H1 (cell line): Measurements from ENCODE around the gene HEATR9. TPM values are rescaled to one million over a fixed set of nuclear protein-coding genes. Genes with fewer than 3 reads are reported as not detected.

Experiments used
- CTCF ChIA-PET: fragments of 300-600 bp; sonication (Branson Sonifier 250); formaldehyde crosslinking; loops from one replicate; lab custom pipeline; 2021; ENCODE audit not compliant: partially characterized antibody; lab: Charles Lee
- POLR2A ChIA-PET: fragments of 300-600 bp; sonication (Branson Sonifier 250); formaldehyde crosslinking; loops from one replicate; lab custom pipeline; 2021; ENCODE audit warnings: inconsistent platforms; ENCODE audit not compliant: partially characterized antibody; lab: Charles Lee
- DNase-seq, 2 experiments: peaks; one replicate each; pipeline versions ENCODE4 v3.0.0 to v3.0.0-alpha.2; 2010 to 2022; ENCODE audit warnings: low spot score in 2 of 2, low read depth in 1 of 2, mixed read lengths in 1 of 2
- FAIRE-seq: peaks from 2 replicates; lab custom pipeline; 2011; peaks lifted over from hg19 to GRCh38; lab: Jason Lieb, UNC
- H2AFZ ChIP-seq: 2 replicates; pipeline ENCODE4 v1.8.1; 2012; ENCODE audit warnings: low read length, inconsistent platforms
- H2AK5ac ChIP-seq: 2 replicates; pipeline ENCODE4 v1.6.1; 2013; ENCODE audit warnings: low read depth, low read length
- H2BK120ac ChIP-seq: replicated peaks from 2 replicates; pipeline ENCODE3; 2013; ENCODE audit warnings: low read depth, low read length, inconsistent platforms
- H2BK12ac ChIP-seq: 2 replicates; pipeline ENCODE4 v1.6.1; 2013; ENCODE audit warnings: low read depth, low read length
- H2BK15ac ChIP-seq: 2 replicates; pipeline ENCODE4 v1.6.1; 2013; ENCODE audit warnings: low read length
- H2BK20ac ChIP-seq: 2 replicates; pipeline ENCODE4 v1.6.1; 2013; ENCODE audit warnings: low read length
- H2BK5ac ChIP-seq: 2 replicates; pipeline ENCODE4 v1.6.1; 2013; ENCODE audit warnings: low read depth, low read length
- H3K14ac ChIP-seq: 2 replicates; pipeline ENCODE4 v1.6.1; 2013; ENCODE audit warnings: inconsistent platforms; ENCODE audit not compliant: insufficient read length
- H3K18ac ChIP-seq: 2 replicates; pipeline ENCODE4 v1.6.1; 2013; ENCODE audit warnings: low read length; ENCODE audit errors: extremely low read depth
- H3K23ac ChIP-seq: 2 replicates; pipeline ENCODE4 v1.6.1; 2013; ENCODE audit warnings: inconsistent platforms; ENCODE audit not compliant: insufficient read length
- H3K23me2 ChIP-seq: 2 replicates; pipeline ENCODE4 v1.6.1; 2013; ENCODE audit warnings: low read depth, low read length
- H3K27ac ChIP-seq: 2 replicates; pipeline ENCODE4 v1.6.1; 2011; ENCODE audit warnings: low read depth, low read length, inconsistent platforms
- H3K27me3 ChIP-seq, 4 experiments: replicated peaks in 1 of 4; 1 replicate in 1 of 4; 2 replicates in 3 of 4; pipeline versions ENCODE4 v1.6.1 to v1.8.1; 2011 to 2013; ENCODE audit warnings: low read length in 3 of 4, mild to moderate bottlenecking in 3 of 4, inconsistent platforms in 2 of 4, mixed read lengths in 2 of 4, moderate library complexity in 1 of 4; ENCODE audit not compliant: control insufficient read depth in 3 of 4, insufficient read depth in 3 of 4; ENCODE audit errors: extremely low read depth in 1 of 4
- H3K36me3 ChIP-seq, 4 experiments: 2 replicates each; pipeline versions ENCODE4 v1.6.1 to v1.8.1; 2011 to 2013; ENCODE audit warnings: mild to moderate bottlenecking in 4 of 4, low read length in 3 of 4, moderate library complexity in 2 of 4, control low read depth in 1 of 4, inconsistent platforms in 1 of 4; ENCODE audit not compliant: insufficient read depth in 4 of 4, control insufficient read depth in 2 of 4
- H3K4ac ChIP-seq: replicated peaks from 2 replicates; pipeline ENCODE3; 2013; ENCODE audit warnings: low read length, low read depth, mixed read lengths, inconsistent platforms; ENCODE audit not compliant: insufficient read length
- H3K4me1 ChIP-seq, 4 experiments: replicated peaks in 1 of 4; 1 replicate in 1 of 4; 2 replicates in 3 of 4; pipeline versions ENCODE4 v1.6.1 to v1.8.1; 2011 to 2013; ENCODE audit warnings: low read length in 3 of 4, inconsistent platforms in 2 of 4, mixed read lengths in 1 of 4; ENCODE audit not compliant: insufficient read depth in 4 of 4, control insufficient read depth in 3 of 4
- H3K4me2 ChIP-seq, 2 experiments: 2 replicates each; pipeline versions ENCODE4 v1.6.1 to v1.8.1; 2011 to 2013; ENCODE audit warnings: low read depth in 2 of 2, low read length in 2 of 2, control low read depth in 1 of 2, inconsistent platforms in 1 of 2, mild to moderate bottlenecking in 1 of 2; ENCODE audit not compliant: insufficient read depth in 1 of 2
- H3K4me3 ChIP-seq, 4 experiments: fragments of 200-600, 300-600 bp in 1 of 4; sonication (generic), shearing (Covaris generic), sonication (Bioruptor Twin) in 1 of 4; 2 replicates each; pipeline versions ENCODE4 v1.5.1 to v1.8.1; 2011 to 2016; ENCODE audit warnings: low read length in 4 of 4, low read depth in 3 of 4, control low read depth in 2 of 4, inconsistent platforms in 2 of 4, mild to moderate bottlenecking in 2 of 4, mixed read lengths in 1 of 4, moderate library complexity in 1 of 4; ENCODE audit not compliant: insufficient read depth in 2 of 4; ENCODE audit errors: extremely low read depth in 1 of 4
- H3K56ac ChIP-seq: replicated peaks from 2 replicates; pipeline ENCODE3; 2013; ENCODE audit warnings: low read depth, mild to moderate bottlenecking, mixed read lengths, low read length, inconsistent platforms; ENCODE audit not compliant: insufficient read length
- H3K79me1 ChIP-seq: 2 replicates; pipeline ENCODE4 v1.6.1; 2013; ENCODE audit warnings: low read depth, low read length, control low read depth
- H3K79me2 ChIP-seq, 2 experiments: 2 replicates each; pipeline versions ENCODE4 v1.6.1 to v1.8.1; 2012 to 2013; ENCODE audit warnings: low read length in 2 of 2, mild to moderate bottlenecking in 2 of 2, inconsistent platforms in 1 of 2; ENCODE audit not compliant: insufficient read depth in 2 of 2, control insufficient read depth in 1 of 2
- H3K9ac ChIP-seq, 4 experiments: replicated peaks in 1 of 4; 1 replicate in 1 of 4; 2 replicates in 3 of 4; pipeline versions ENCODE4 v1.6.1 to v1.8.1; 2011 to 2013; ENCODE audit warnings: low read depth in 3 of 4, low read length in 3 of 4, control low read depth in 2 of 4, mild to moderate bottlenecking in 2 of 4, moderate library complexity in 2 of 4, inconsistent platforms in 1 of 4; ENCODE audit errors: extremely low read depth in 1 of 4
- H3K9me3 ChIP-seq, 2 experiments: 2 replicates each; pipeline versions ENCODE4 v1.6.1 to v1.8.1; 2012 to 2013; ENCODE audit warnings: mild to moderate bottlenecking in 2 of 2, moderate library complexity in 2 of 2, control low read depth in 1 of 2, inconsistent platforms in 1 of 2, low read depth in 1 of 2, low read length in 1 of 2, mixed read lengths in 1 of 2; ENCODE audit not compliant: insufficient read depth in 2 of 2
- H4K20me1 ChIP-seq, 2 experiments: replicated peaks in 1 of 2; 2 replicates each; pipeline versions ENCODE3 to v1.8.1; 2011 to 2013; ENCODE audit warnings: inconsistent platforms in 2 of 2, low read length in 2 of 2, mild to moderate bottlenecking in 1 of 2; ENCODE audit not compliant: insufficient read depth in 2 of 2, control insufficient read depth in 1 of 2
- H4K5ac ChIP-seq: 2 replicates; pipeline ENCODE4 v1.6.1; 2013; ENCODE audit warnings: low read length, low read depth, mixed read lengths, inconsistent platforms; ENCODE audit not compliant: insufficient read length
- H4K8ac ChIP-seq: 2 replicates; pipeline ENCODE4 v1.8.0; 2013; ENCODE audit warnings: mild to moderate bottlenecking, moderate library complexity, low read length, inconsistent platforms; ENCODE audit not compliant: insufficient read depth; ENCODE audit errors: extremely low read depth
- H4K91ac ChIP-seq: replicated peaks from 2 replicates; pipeline ENCODE3; 2013; ENCODE audit warnings: low read length, mixed read lengths, inconsistent platforms; ENCODE audit not compliant: insufficient read length
- CBX8 ChIP-seq: fragments of 300-800, 300-1000 bp; sonication (generic); IDR thresholded peaks from 2 replicates; pipeline ENCODE4 v1.7.1; 2016; ENCODE audit warnings: low read depth, low read length, borderline replicate concordance
- FOSL1 ChIP-seq: IDR thresholded peaks from 2 replicates; pipeline ENCODE4 v1.6.1; 2011; ENCODE audit warnings: mild to moderate bottlenecking, low read depth, low read length, moderate library complexity; ENCODE audit not compliant: insufficient read depth
- GTF2F1 ChIP-seq: IDR thresholded peaks from 2 replicates; pipeline ENCODE4 v1.6.1; 2012; ENCODE audit warnings: low read depth, low read length, improper control_type of control experiment, borderline replicate concordance
- HDAC2 ChIP-seq, 2 experiments: fragments of 300-600 bp in 1 of 2; sonication (generic) in 1 of 2; IDR thresholded peaks; 2 replicates each; pipeline ENCODE4 v1.6.1; 2011 to 2012; ENCODE audit warnings: low read depth in 2 of 2, low read length in 2 of 2, mild to moderate bottlenecking in 2 of 2, moderate library complexity in 2 of 2, borderline replicate concordance in 1 of 2, inconsistent platforms in 1 of 2
- NRF1 ChIP-seq: IDR thresholded peaks from 2 replicates; pipeline ENCODE4 v1.6.1; 2011; ENCODE audit warnings: mild to moderate bottlenecking, low read depth, low read length, improper control_type of control experiment
- PHF8 ChIP-seq: fragments of 200-600 bp; sonication (generic); conservative IDR thresholded peaks from 2 replicates; pipeline ENCODE4 v1.7.1; 2012; ENCODE audit warnings: low read depth, mild to moderate bottlenecking, inconsistent platforms, low read length, moderate library complexity
- POLR2A ChIP-seq, 2 experiments: IDR thresholded peaks; 1 replicate in 1 of 2; 2 replicates in 1 of 2; pipeline ENCODE4 v1.6.1; 2011; ENCODE audit warnings: low read depth in 2 of 2, low read length in 2 of 2, mild to moderate bottlenecking in 2 of 2; ENCODE audit errors: control extremely low read depth in 1 of 2
- RXRA ChIP-seq: IDR thresholded peaks from 2 replicates; pipeline ENCODE4 v1.6.1; 2011; ENCODE audit warnings: low read depth, mild to moderate bottlenecking, low read length, moderate library complexity; ENCODE audit not compliant: insufficient read depth
- SIN3A ChIP-seq, 2 experiments: IDR thresholded peaks in 1 of 2; conservative IDR thresholded peaks in 1 of 2; 2 replicates each; pipeline ENCODE4 v1.6.1; 2011 to 2012; ENCODE audit warnings: low read length in 2 of 2, improper control_type of control experiment in 1 of 2, low read depth in 1 of 2, mild to moderate bottlenecking in 1 of 2
- SIX5 ChIP-seq: IDR thresholded peaks from 2 replicates; pipeline ENCODE4 v1.6.1; 2011; ENCODE audit warnings: mild to moderate bottlenecking, low read depth, low read length
- WGBS, 2 experiments: shearing (Covaris generic) in 1 of 2; methylation state at CpG; one replicate each; pipeline versions ENCODE4 v1.1.6 to v1.1.7; 2013 to 2015; ENCODE audit warnings: low lambda C conversion rate in 2 of 2, mixed read lengths in 2 of 2, inconsistent platforms in 1 of 2, low coverage in 1 of 2, missing lambda C conversion rate in 1 of 2; ENCODE audit not compliant: insufficient replicate concordance in 2 of 2, insufficient coverage in 1 of 2, insufficient read length in 1 of 2; ENCODE audit errors: extremely low coverage in 1 of 2, missing lambda C conversion rate in 1 of 2; 5-methylcytosine and 5-hydroxymethylcytosine counted together
- polyA plus RNA-seq, 7 experiments: library from polyadenylated mRNA; depleted of rRNA in 3 of 7; stranded (reverse) in 5 of 7; unstranded in 2 of 7; fragments of >200 nt in 5 of 7; fragments of 200-250 nt in 2 of 7; gene quantifications; 1 replicate in 5 of 7; 2 replicates in 1 of 7; 4 replicates in 1 of 7; pipeline versions ENCODE4 v1.2.1 to v1.2.3, GENCODE V29; 2011 to 2013; ENCODE audit warnings: missing spikeins in 2 of 7, mixed read lengths in 2 of 7
- total RNA-seq: library from RNA; stranded (reverse); fragmentation: NEBNext Ultra II Directional; extraction: Animal tissue kit (Norgen Biotek cat#: 25700); gene quantifications from 2 replicates; pipeline ENCODE4 v1.2.1, GENCODE V29; 2021

HEATR9 gene
- total and polyA plus RNA-seq, 2 of the 8 experiments (the other 6 are each of a cell fraction or from before 2014, with no cell fraction given): not detected

DNA sequence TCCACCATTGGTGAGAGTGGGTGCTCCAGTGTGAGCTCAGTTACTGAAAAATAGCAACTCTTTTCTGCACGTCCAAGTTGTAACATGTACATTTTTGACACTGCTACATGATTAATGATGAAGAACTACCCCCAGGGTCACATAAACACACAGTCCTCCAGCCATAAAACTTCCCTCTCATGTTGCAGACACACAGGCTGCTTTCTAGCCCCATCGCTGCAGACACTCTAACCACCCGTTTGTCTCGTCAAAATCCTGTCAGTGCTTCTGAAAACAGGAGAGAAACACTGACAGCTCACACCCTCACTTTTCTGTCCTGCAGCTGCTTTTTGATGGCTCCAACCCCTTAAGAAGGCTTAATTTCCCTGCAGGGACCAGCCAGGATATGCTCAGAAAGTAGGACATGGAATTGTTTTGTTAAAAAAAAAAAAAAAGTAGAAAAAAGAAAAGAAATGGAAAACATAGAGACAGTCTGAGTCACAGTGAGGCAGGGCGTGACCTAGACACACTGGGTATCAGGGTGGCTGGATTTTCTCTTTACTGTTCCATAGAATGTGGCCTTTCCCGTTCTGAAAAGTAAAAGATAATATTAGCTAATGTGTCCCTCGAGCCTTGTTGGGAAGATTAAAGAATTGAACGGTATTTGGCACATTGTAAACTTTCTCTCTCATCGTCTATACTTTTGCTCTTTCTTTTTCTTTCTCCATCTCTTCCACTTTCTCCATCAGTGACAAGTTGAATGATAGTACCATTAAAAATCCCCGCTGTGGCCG is 32.2 kb upstream of the HEATR9 start:
- Histone ChIP-seq H3K14ac (no peak overlapping the region), H3K27ac (no peak overlapping the region), H4K8ac (no peak overlapping the region), H3K79me2 (no peaks in the 10 kb centered on the region), H3K4me1 (no peaks in the 10 kb centered on the region), H3K9ac (no peak overlapping the region), H3K56ac (no peak overlapping the region), H3K36me3 (no peaks in the 10 kb centered on the region), H3K4me3 (no peak overlapping the region), H4K20me1 (peaks cover 0 to 2% of the 10 kb centered on the region in 2 experiments), H3K4me2 (no peak overlapping the region), H2BK120ac (no peak overlapping the region), H3K4ac (no peak overlapping the region), H3K23me2 (no peaks in the 10 kb centered on the region; the same call in 1 of the 2 replicates), H2BK5ac (no peak overlapping the region), H3K18ac (no peak overlapping the region), H2BK12ac (no peak overlapping the region), H2AFZ (no peak overlapping the region), H3K27me3 (no peaks in the 10 kb centered on the region), H2BK20ac (no peak overlapping the region), H3K23ac (no peak overlapping the region), H3K79me1 (no peaks in the 10 kb centered on the region), H2AK5ac (no peak overlapping the region), H3K9me3 (no peaks in the 10 kb centered on the region), H4K91ac (no peak overlapping the region), H4K5ac (no peak overlapping the region), H2BK15ac (no peak overlapping the region)
- TF ChIP-seq SIX5 (no peak), HDAC2 (IDR thresholded peaks at IDR 0.05; ENCODE audit: borderline replicate concordance in 1 of 2, low read depth in 2 of 2, low read length in 2 of 2) (no peak), PHF8 (no peak), SIN3A (conservative IDR thresholded peaks at IDR 0.05 in 1 of 2, IDR thresholded peaks at IDR 0.05 in 1 of 2; ENCODE audit: low read depth in 1 of 2, low read length in 2 of 2) (no peak), RXRA (no peak), CBX8 (no peak), GTF2F1 (no peak), FOSL1 (no peak), POLR2A (IDR thresholded peaks at IDR 0.05; ENCODE audit: control extremely low read depth in 1 of 2, low read depth in 2 of 2, low read length in 2 of 2) (no peak), NRF1 (no peak)
- 83% methylated on average over 11 of the region's 11 CpGs; no CpG with 5 or more reads in 1 of the 2 experiments for WGBS, 2 experiments
- ChIA-PET POLR2A (no interaction called here), CTCF (interaction anchor here (1.0 to 1.3 kb wide), 2 partner anchors 30 to 46 kb away, joined by 3 read pairs; no protein-coding TSS in a partner anchor)
- no peak for FAIRE-seq
- DNase-seq: no peak
